K562 (cell line): ENCODE measurements around the gene TAF1D. TPM values are rescaled to one million over a fixed set of nuclear protein-coding genes. Genes with fewer than 3 reads are reported as not detected.
A peak's percentile ranks its signal among the peaks of the same experiment; 100 is the strongest.

Experiments used
- ATAC-seq: fragments of 200-7000 bp; cut with Tn5 transposase; 3 replicates; pipeline ENCODE4 v1.9.1; 2020; ENCODE audit warnings: moderate library complexity
- BruUV-seq: library from RNA; stranded (reverse); fragments of 400-500 nt; replicated peaks from 2 replicates; lab custom pipeline; 2021; lab: Mats Ljungman, UMichigan
- CTCF ChIA-PET: fragments of 300-600 bp; formaldehyde crosslinking; extraction: SDS; loops from one replicate; lab custom pipeline; 2021; ENCODE audit warnings: low intra/inter-chr PET ratio; lab: Yijun Ruan, JAX
- POLR2A ChIA-PET: fragments of 300-600, 350-650 bp; sonication (Branson Sonifier 250); formaldehyde crosslinking; extraction: SDS; loops from one replicate; lab custom pipeline; 2021; ENCODE audit warnings: antibody characterized with exemption, inconsistent platforms; lab: Yijun Ruan, JAX
- DNase-seq, 4 experiments: peaks; one replicate each; pipeline versions ENCODE4 v3.0.0 to v3.0.0-alpha.2; 2011 to 2018; ENCODE audit warnings: low spot score in 3 of 4, mixed read lengths in 3 of 4; ENCODE audit errors: extremely low read depth in 1 of 4
- FAIRE-seq: peaks from 2 replicates; lab custom pipeline; 2011; peaks lifted over from hg19 to GRCh38; lab: Jason Lieb, UNC
- H2AFZ ChIP-seq: 2 replicates; pipeline ENCODE4 v1.6.0; 2011; ENCODE audit warnings: low read depth, low read length, control low read depth, inconsistent platforms
- H3K27ac ChIP-seq: fragments of 200-600 bp; 3 replicates; pipeline ENCODE4 v1.8.0; 2011; ENCODE audit warnings: low read depth, mild to moderate bottlenecking, control low read depth, inconsistent platforms, low read length, moderate library complexity, mixed read lengths; ENCODE audit errors: extremely low read depth
- H3K27me3 ChIP-seq, 2 experiments: fragments of 300-600 bp in 1 of 2; 2 replicates in 1 of 2; 3 replicates in 1 of 2; pipeline versions ENCODE4 v1.6.0 to v1.8.0; 2011; ENCODE audit warnings: inconsistent platforms in 2 of 2, low read length in 2 of 2, mild to moderate bottlenecking in 1 of 2, mixed read lengths in 1 of 2, moderate library complexity in 1 of 2; ENCODE audit not compliant: control insufficient read depth in 2 of 2, insufficient read depth in 2 of 2
- H3K36me3 ChIP-seq: fragments of 300-600 bp; 3 replicates; pipeline ENCODE4 v1.8.0; 2011; ENCODE audit warnings: mild to moderate bottlenecking, low read length, inconsistent platforms; ENCODE audit not compliant: control insufficient read depth, insufficient read depth
- H3K4me1 ChIP-seq, 2 experiments: fragments of 200-600 bp in 1 of 2; replicated peaks in 1 of 2; 2 replicates in 1 of 2; 3 replicates in 1 of 2; pipeline versions ENCODE4 v1.5.1 to v1.8.0; 2011; ENCODE audit warnings: inconsistent platforms in 2 of 2, low read length in 2 of 2, mild to moderate bottlenecking in 1 of 2, mixed read lengths in 1 of 2, moderate library complexity in 1 of 2; ENCODE audit not compliant: control insufficient read depth in 2 of 2, insufficient read depth in 2 of 2
- H3K4me2 ChIP-seq: 2 replicates; pipeline ENCODE4 v1.6.1; 2011; ENCODE audit warnings: low read length, control low read depth, inconsistent platforms, mixed read lengths; ENCODE audit not compliant: insufficient read depth
- H3K4me3 ChIP-seq: fragments of 200-600 bp; sonication (generic), shearing (Covaris generic); 2 replicates; pipeline ENCODE4 v1.5.1; 2016; ENCODE audit warnings: control low read depth, inconsistent platforms
- H3K79me2 ChIP-seq: fragments of 200-600 bp; 3 replicates; pipeline ENCODE4 v1.8.0; 2011; ENCODE audit warnings: low read length, inconsistent platforms; ENCODE audit not compliant: control insufficient read depth, insufficient read depth
- H3K9ac ChIP-seq, 2 experiments: 2 replicates each; pipeline versions ENCODE4 v1.6.0 to v1.6.1; 2011; ENCODE audit warnings: low read depth in 2 of 2, low read length in 2 of 2, control low read depth in 1 of 2, inconsistent platforms in 1 of 2, mild to moderate bottlenecking in 1 of 2, mixed read lengths in 1 of 2; ENCODE audit not compliant: insufficient read depth in 1 of 2
- H3K9me1 ChIP-seq: one replicate; pipeline ENCODE4 v1.6.0; 2011; ENCODE audit warnings: inconsistent platforms, mild to moderate bottlenecking, low read length, moderate library complexity; ENCODE audit not compliant: control insufficient read depth, insufficient read depth
- H3K9me3 ChIP-seq: replicated peaks from 2 replicates; pipeline ENCODE4 v1.5.1; 2011; ENCODE audit warnings: low read depth, low read length, inconsistent platforms; ENCODE audit not compliant: control insufficient read depth, insufficient read depth
- H4K20me1 ChIP-seq: replicated peaks from 2 replicates; pipeline ENCODE4 v1.6.1; 2011; ENCODE audit warnings: low read length, inconsistent platforms, mixed read lengths; ENCODE audit not compliant: control insufficient read depth, insufficient read depth
- MEIS2 ChIP-seq: fragments of 450-650 bp; IDR thresholded peaks from 2 replicates; pipeline ENCODE4 v1.6.1; 2014; ENCODE audit warnings: mild to moderate bottlenecking; ENCODE audit not compliant: partially characterized antibody
- NFE2 ChIP-seq: IDR thresholded peaks from 2 replicates; pipeline ENCODE4 v1.6.1; 2014; ENCODE audit warnings: antibody characterized with exemption, low read depth
- NR2F6 ChIP-seq: fragments of 450-650 bp; formaldehyde crosslinking; IDR thresholded peaks from 2 replicates; pipeline ENCODE4 v1.4.0; 2020; ENCODE audit warnings: mild to moderate bottlenecking
- POLR2A ChIP-seq: fragments of 450-650 bp; conservative IDR thresholded peaks from 2 replicates; pipeline ENCODE4 v1.6.1; 2016
- POLR2AphosphoS5 ChIP-seq: IDR thresholded peaks from 2 replicates; pipeline ENCODE4 v1.6.1; 2011; ENCODE audit warnings: mild to moderate bottlenecking, low read depth, low read length, moderate library complexity; ENCODE audit not compliant: control insufficient read depth, insufficient read depth
- ZNF609 ChIP-seq: sonication (generic); formaldehyde crosslinking; IDR thresholded peaks from 2 replicates; pipeline ENCODE4 v1.8.1; 2023; ENCODE audit warnings: missing genetic modification reagents, mild to moderate bottlenecking, borderline replicate concordance
- ZNF668 ChIP-seq: fragments of 250-450 bp; sonication (Bioruptor Pico); IDR thresholded peaks from 2 replicates; pipeline ENCODE4 v1.8.0; 2022; ENCODE audit warnings: mild to moderate bottlenecking, inconsistent platforms
- WGBS: fragments of 100-300 bp; shearing (Covaris generic); methylation state at CpG from one replicate; pipeline ENCODE4 v1.1.6; 2016; ENCODE audit warnings: low coverage, mixed read lengths; ENCODE audit not compliant: insufficient coverage; ENCODE audit errors: missing lambda C conversion rate; 5-methylcytosine and 5-hydroxymethylcytosine counted together
- in situ Hi-C: fragments of 300-500 bp; cut with MboI; formaldehyde crosslinking; loops from 4 replicates; pipeline ENCODE4 v1.15.0; 2018; ENCODE audit warnings: inconsistent platforms, mixed read lengths
- intact Hi-C: fragments of 100-400 bp; cut with micrococcal nuclease; formaldehyde crosslinking; loops from 2 replicates; pipeline ENCODE4 v1.14.2; 2022
- polyA plus RNA-seq, 8 experiments: library from polyadenylated mRNA; depleted of rRNA in 4 of 8; stranded (reverse) in 5 of 8; unstranded in 3 of 8; fragments of >200 nt; fragmentation: Nextera tagmentation in 2 of 8; fragmentation: Illumina TruSeq in 1 of 8; extraction: Ambion mirVana in 2 of 8; extraction: Trizol in 1 of 8; gene quantifications; 2 replicates each; pipeline versions ENCODE4 v1.2.1 to v1.2.3, GENCODE V29; 2011 to 2014; ENCODE audit warnings: inconsistent platforms in 1 of 8, missing spikeins in 1 of 8
- total RNA-seq, 7 experiments: library from RNA; depleted of rRNA in 6 of 7; stranded (reverse); fragments of >200 nt in 6 of 7; fragmentation: Illumina TruSeq in 2 of 7; extraction: Trizol in 2 of 7; gene quantifications; 2 replicates each; pipeline versions ENCODE4 v1.2.1 to v1.2.3, GENCODE V29; 2011 to 2021; ENCODE audit warnings: low replicate concordance in 1 of 7
- TF ChIP-seq, protein P1 (sequence below): sonication (generic); formaldehyde crosslinking; IDR thresholded peaks from 2 replicates; pipeline ENCODE4 v1.8.1; 2023; ENCODE audit warnings: mild to moderate bottlenecking, missing genetic modification reagents
- TF ChIP-seq, protein P2 (sequence below): IDR thresholded peaks from 2 replicates; pipeline ENCODE4 v1.6.1; 2014; ENCODE audit warnings: antibody characterized with exemption

TAF1D gene
- total and polyA plus RNA-seq, 9 of the 15 experiments (the other 6 are each of a cell fraction or from before 2014, with no cell fraction given) = 122 to 347 (median 250) TPM

DNA sequence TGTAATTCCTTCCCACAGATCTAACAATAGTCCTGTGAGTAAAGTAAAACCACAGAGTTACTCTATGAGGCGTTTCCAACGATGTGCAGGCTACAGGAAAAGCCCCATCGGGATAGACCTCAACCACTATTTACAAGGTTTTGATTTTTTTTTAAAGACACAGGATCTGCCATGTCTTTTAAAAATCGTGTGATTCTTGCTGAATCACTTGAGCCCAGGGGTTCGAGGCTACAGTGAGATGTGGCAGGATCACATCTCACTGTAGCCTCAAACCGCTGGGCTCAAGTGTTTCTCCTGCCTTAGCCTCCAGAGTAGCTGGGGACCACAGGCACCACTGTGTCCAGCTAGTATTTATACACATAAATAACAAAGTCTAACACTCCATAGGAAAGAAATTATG is 7.8 kb downstream of the TAF1D start:
- POLR2A ChIA-PET = interaction anchor here (0.9 to 9.3 kb wide), 2 partner anchors 7 to 16 kb away, joined by 5 to 98 read pairs; partner anchors contain the start of genes C11orf54 and TAF1D
- Histone ChIP-seq H3K4me2 (no peak overlapping the region), H3K4me3 (no peak overlapping the region), H3K27ac (0 out of 3 replicates have a peak overlapping the region, but pooled peaks have one; percentile 10), H3K36me3 (peaks cover 100% of the 10 kb centered on the region), H3K27me3 (no peaks in the 10 kb centered on the region), H3K9me3 (no peaks in the 10 kb centered on the region), H3K4me1 (no peaks in the 10 kb centered on the region; a peak in 3 of 5 replicates), H4K20me1 (peaks cover 4% of the 10 kb centered on the region), H3K9me1 (no peaks in the 10 kb centered on the region)
- FAIRE-seq (no peak), DNase-seq (no peak), ATAC-seq (no peak)
- intact Hi-C loops = no loop called here
- WGBS = 54% methylated on average over 6 of the region's 6 CpGs
- TF ChIP-seq POLR2AphosphoS5 (peak; percentile 12; the same call in 1 of the 2 replicates), ZNF609 (CRISPR knock-in tag) (no peak), MEIS2 (no peak), NFE2 (0 out of 2 replicates have a peak, but pooled peaks have one; percentile 18), NR2F6 (CRISPR knock-in tag) (no peak), POLR2A (peak; percentile 11; the same call in 1 of the 2 replicates), ZNF668 (CRISPR knock-in tag) (no peak)
- TF ChIP-seq, protein P1, sequence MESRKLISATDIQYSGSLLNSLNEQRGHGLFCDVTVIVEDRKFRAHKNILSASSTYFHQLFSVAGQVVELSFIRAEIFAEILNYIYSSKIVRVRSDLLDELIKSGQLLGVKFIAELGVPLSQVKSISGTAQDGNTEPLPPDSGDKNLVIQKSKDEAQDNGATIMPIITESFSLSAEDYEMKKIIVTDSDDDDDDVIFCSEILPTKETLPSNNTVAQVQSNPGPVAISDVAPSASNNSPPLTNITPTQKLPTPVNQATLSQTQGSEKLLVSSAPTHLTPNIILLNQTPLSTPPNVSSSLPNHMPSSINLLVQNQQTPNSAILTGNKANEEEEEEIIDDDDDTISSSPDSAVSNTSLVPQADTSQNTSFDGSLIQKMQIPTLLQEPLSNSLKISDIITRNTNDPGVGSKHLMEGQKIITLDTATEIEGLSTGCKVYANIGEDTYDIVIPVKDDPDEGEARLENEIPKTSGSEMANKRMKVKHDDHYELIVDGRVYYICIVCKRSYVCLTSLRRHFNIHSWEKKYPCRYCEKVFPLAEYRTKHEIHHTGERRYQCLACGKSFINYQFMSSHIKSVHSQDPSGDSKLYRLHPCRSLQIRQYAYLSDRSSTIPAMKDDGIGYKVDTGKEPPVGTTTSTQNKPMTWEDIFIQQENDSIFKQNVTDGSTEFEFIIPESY (CRISPR knock-in tag) = no peak
- TF ChIP-seq, protein P2, sequence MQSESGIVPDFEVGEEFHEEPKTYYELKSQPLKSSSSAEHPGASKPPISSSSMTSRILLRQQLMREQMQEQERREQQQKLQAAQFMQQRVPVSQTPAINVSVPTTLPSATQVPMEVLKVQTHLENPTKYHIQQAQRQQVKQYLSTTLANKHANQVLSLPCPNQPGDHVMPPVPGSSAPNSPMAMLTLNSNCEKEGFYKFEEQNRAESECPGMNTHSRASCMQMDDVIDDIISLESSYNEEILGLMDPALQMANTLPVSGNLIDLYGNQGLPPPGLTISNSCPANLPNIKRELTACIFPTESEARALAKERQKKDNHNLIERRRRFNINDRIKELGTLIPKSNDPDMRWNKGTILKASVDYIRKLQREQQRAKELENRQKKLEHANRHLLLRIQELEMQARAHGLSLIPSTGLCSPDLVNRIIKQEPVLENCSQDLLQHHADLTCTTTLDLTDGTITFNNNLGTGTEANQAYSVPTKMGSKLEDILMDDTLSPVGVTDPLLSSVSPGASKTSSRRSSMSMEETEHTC = no peak
- TF ChIP-seq, all 486 proteins: peak for 3
- H3K79me2 ChIP-seq = peaks cover 65% of the 10 kb centered on the region
- no peak overlapping the region for H3K9ac ChIP-seq
- BruUV-seq = no TSS peak
- in situ Hi-C loops = no loop called here
- CTCF ChIA-PET = no interaction called here
- H2AFZ ChIP-seq = no peak overlapping the region
